ENCODE results near the gene DSC1.
"Not testable (repeated sequence)": the region's sequence is repeated elsewhere in the genome, so short reads cannot be mapped to it uniquely, and the experiment has no call there.

DSC1 gene

GRCh38 chr18:31138709-31139108 lies 23.9 kb downstream of the DSC1 start:
- no peak overlapping the region for H3K27ac ChIP-seq (ENCODE audit: low read depth, low read length)
- H3K9ac ChIP-seq (ENCODE audit: low read depth, low read length), result no peak overlapping the region
- no peaks in the 10 kb centered on the region for H3K36me3 ChIP-seq (ENCODE audit: control insufficient read depth, insufficient read depth, low read length)
- no peaks in the 10 kb centered on the region for H3K9me3 ChIP-seq (ENCODE audit: control insufficient read depth, insufficient read depth, low read length)
- no peaks in the 10 kb centered on the region for H3K27me3 ChIP-seq (ENCODE audit: control insufficient read depth, insufficient read depth, low read length)
- no peaks in the 10 kb centered on the region for H3K4me1 ChIP-seq (ENCODE audit: control insufficient read depth, insufficient read depth, low read length)
- H3K4me3 ChIP-seq (ENCODE audit: low read depth, low read length), result no peak overlapping the region

DNA sequence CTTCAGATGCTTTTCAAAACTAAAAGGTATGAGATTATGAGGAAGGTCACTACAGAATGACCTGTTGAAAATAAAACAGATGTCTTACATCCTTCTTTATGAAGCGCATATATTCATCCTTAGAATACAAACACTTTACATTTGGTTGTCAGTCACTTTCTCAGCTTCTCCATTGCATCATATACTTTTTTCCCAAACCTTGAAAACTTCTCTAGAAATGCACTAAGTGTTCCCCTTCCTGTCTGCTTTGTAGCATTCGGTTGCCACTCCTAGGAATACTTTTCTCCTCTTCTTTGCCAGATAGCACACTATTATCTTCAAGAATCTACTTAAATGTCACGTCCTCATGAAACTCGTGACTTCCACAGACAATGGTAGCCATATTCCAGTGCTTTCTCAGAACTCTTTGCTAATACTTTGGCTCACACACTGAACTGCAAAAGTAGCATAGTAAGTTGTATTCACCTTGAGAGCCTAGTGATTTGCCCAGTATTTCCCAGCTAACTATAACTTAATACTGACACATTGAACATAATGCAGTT lies 27.6 kb downstream of the DSC1 start:
- Histone ChIP-seq H3K9ac (ENCODE audit: low read depth, low read length) (no peak overlapping the region), H3K36me3 (ENCODE audit: control insufficient read depth, insufficient read depth, low read length) (no peaks in the 10 kb centered on the region), H3K9me3 (ENCODE audit: control insufficient read depth, insufficient read depth, low read length) (no peaks in the 10 kb centered on the region), H3K4me1 (ENCODE audit: control insufficient read depth, insufficient read depth, low read length) (no peaks in the 10 kb centered on the region), H3K27ac (ENCODE audit: low read depth, low read length) (no peak overlapping the region), H3K27me3 (ENCODE audit: control insufficient read depth, insufficient read depth, low read length) (no peaks in the 10 kb centered on the region), H3K4me3 (ENCODE audit: low read depth, low read length) (no peak overlapping the region)

- no peaks in the 10 kb centered on the region for H3K27me3 ChIP-seq (ENCODE audit: control insufficient read depth, insufficient read depth, low read length)
- no peaks in the 10 kb centered on the region for H3K9me3 ChIP-seq (ENCODE audit: control insufficient read depth, insufficient read depth, low read length)
- no peak overlapping the region for H3K27ac ChIP-seq (ENCODE audit: low read depth, low read length)
- no peaks in the 10 kb centered on the region for H3K36me3 ChIP-seq (ENCODE audit: control insufficient read depth, insufficient read depth, low read length)
- H3K9ac ChIP-seq (ENCODE audit: low read depth, low read length), result no peak overlapping the region
- H3K4me1 ChIP-seq (ENCODE audit: control insufficient read depth, insufficient read depth, low read length), result no peaks in the 10 kb centered on the region
- H3K4me3 ChIP-seq (ENCODE audit: low read depth, low read length), result no peak overlapping the region
Measured at GRCh38 chr18:31129398-31130115, 33.1 kb downstream of the DSC1 start.

DNA sequence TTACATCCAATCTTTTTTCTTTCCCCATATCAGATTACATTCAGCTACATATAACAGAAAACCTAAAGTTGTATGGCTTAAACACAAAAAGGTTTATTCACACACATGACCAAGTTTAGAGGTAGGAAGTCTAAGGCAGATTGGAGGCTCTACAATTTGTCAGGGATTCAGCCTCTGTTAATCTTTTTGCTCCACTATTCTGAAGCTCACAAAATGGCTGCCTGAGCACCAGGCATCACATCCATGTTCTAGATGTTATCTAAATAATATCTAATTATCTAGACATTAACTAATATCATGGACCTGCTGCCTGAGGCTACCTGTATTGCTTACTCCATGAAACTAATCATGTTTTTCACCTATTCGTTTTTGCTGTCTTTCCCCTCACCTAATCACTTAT lies 36.8 kb downstream of the DSC1 start:
- Histone ChIP-seq H3K36me3 (ENCODE audit: control insufficient read depth, insufficient read depth, low read length) (no peaks in the 10 kb centered on the region), H3K4me3 (ENCODE audit: low read depth, low read length) (no peak overlapping the region), H3K27ac (ENCODE audit: low read depth, low read length) (no peak overlapping the region), H3K4me1 (ENCODE audit: control insufficient read depth, insufficient read depth, low read length) (no peaks in the 10 kb centered on the region), H3K27me3 (ENCODE audit: control insufficient read depth, insufficient read depth, low read length) (no peaks in the 10 kb centered on the region), H3K9ac (ENCODE audit: low read depth, low read length) (no peak overlapping the region), H3K9me3 (ENCODE audit: control insufficient read depth, insufficient read depth, low read length) (no peaks in the 10 kb centered on the region)

DNA sequence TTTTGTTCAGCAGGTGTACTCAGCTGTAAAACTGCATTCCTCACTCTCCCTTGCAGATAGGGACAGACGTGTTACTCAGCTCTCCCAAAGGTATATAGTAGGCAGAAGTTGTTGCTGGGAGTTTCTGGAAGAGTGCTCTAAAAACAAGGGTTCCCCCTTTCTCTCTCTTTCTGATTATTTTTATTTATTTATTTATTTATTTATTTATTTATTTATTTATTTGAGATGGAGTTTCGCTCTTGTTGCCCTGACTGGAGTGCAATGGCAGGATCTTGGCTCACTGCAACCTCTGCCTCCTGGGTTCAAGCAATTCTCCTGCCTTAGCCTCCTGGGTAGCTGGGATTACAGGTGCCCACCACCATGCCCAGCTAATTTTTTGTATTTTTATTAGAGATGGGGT lies 39.5 kb downstream of the DSC1 start:
- not testable (repeated sequence) for H3K27me3 ChIP-seq (ENCODE audit: control insufficient read depth, insufficient read depth, low read length); H3K27ac ChIP-seq (ENCODE audit: low read depth, low read length); H3K9ac ChIP-seq (ENCODE audit: low read depth, low read length); H3K9me3 ChIP-seq (ENCODE audit: control insufficient read depth, insufficient read depth, low read length); H3K36me3 ChIP-seq (ENCODE audit: control insufficient read depth, insufficient read depth, low read length); H3K4me3 ChIP-seq (ENCODE audit: low read depth, low read length)
- H3K4me1 ChIP-seq (ENCODE audit: control insufficient read depth, insufficient read depth, low read length), result peaks cover 10% of the 10 kb centered on the region

DNA sequence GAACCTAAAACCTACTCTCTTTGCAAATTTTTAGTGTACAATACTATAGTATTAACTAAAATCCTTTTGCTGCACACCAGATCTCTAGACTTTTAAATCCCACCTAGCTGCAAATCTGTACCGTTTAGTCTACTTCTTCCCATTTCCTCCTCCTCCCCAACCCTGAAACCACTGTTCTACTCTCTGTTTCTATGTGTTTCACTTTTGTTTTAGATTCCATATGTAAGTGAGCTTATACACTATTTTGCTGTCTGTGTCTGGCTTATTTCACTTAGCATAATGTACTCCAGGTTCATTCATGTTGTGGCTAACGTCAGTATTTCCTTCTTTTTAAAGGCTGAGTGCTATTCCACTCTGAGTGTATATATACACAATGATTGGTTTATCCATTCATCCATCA lies 42.1 kb downstream of the DSC1 start:
- Histone ChIP-seq H3K27me3 (ENCODE audit: control insufficient read depth, insufficient read depth, low read length) (no peaks in the 10 kb centered on the region), H3K4me1 (ENCODE audit: control insufficient read depth, insufficient read depth, low read length) (peaks cover 10% of the 10 kb centered on the region), H3K36me3 (ENCODE audit: control insufficient read depth, insufficient read depth, low read length) (no peaks in the 10 kb centered on the region), H3K9ac (ENCODE audit: low read depth, low read length) (no peak overlapping the region), H3K9me3 (ENCODE audit: control insufficient read depth, insufficient read depth, low read length) (no peaks in the 10 kb centered on the region), H3K27ac (ENCODE audit: low read depth, low read length) (no peak overlapping the region), H3K4me3 (ENCODE audit: low read depth, low read length) (no peak overlapping the region)

- Histone ChIP-seq H3K36me3 (ENCODE audit: control insufficient read depth, insufficient read depth, low read length) (no peaks in the 10 kb centered on the region), H3K27me3 (ENCODE audit: control insufficient read depth, insufficient read depth, low read length) (no peaks in the 10 kb centered on the region), H3K27ac (ENCODE audit: low read depth, low read length) (no peak overlapping the region), H3K4me1 (ENCODE audit: control insufficient read depth, insufficient read depth, low read length) (peaks cover 10% of the 10 kb centered on the region), H3K9me3 (ENCODE audit: control insufficient read depth, insufficient read depth, low read length) (no peaks in the 10 kb centered on the region), H3K9ac (ENCODE audit: low read depth, low read length) (no peak overlapping the region), H3K4me3 (ENCODE audit: low read depth, low read length) (no peak overlapping the region)
Measured at GRCh38 chr18:31116853-31117595, 45.6 kb downstream of the DSC1 start.

- Histone ChIP-seq H3K27me3 (ENCODE audit: control insufficient read depth, insufficient read depth, low read length) (no peaks in the 10 kb centered on the region), H3K4me3 (ENCODE audit: low read depth, low read length) (no peak overlapping the region), H3K9ac (ENCODE audit: low read depth, low read length) (no peak overlapping the region), H3K9me3 (ENCODE audit: control insufficient read depth, insufficient read depth, low read length) (no peaks in the 10 kb centered on the region), H3K27ac (ENCODE audit: low read depth, low read length) (no peak overlapping the region), H3K36me3 (ENCODE audit: control insufficient read depth, insufficient read depth, low read length) (no peaks in the 10 kb centered on the region), H3K4me1 (ENCODE audit: control insufficient read depth, insufficient read depth, low read length) (no peaks in the 10 kb centered on the region)
Measured at GRCh38 chr18:31112804-31113203, 49.9 kb downstream of the DSC1 start.

DNA sequence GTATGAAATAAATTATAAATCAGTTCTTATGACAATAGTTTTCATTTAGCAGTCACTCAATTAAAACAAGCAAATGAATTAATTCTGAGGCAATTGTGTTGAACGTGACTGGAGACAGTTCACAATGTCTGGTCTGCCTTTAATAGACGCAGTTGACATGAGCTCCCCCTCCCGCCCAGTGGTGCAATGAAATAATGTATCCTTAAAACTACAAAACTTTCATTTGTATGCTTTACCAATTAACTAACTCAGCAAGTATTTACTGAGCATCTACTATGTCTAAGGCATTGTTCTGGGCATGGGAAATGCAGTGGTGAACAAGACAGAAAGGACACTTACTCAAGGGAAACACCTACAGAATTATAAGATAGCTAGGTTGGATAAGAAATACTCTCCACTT lies 56.9 kb downstream of the DSC1 start:
- H3K9me3 ChIP-seq (ENCODE audit: control insufficient read depth, insufficient read depth, low read length), result no peaks in the 10 kb centered on the region
- H3K36me3 ChIP-seq (ENCODE audit: control insufficient read depth, insufficient read depth, low read length), result no peaks in the 10 kb centered on the region
- H3K4me3 ChIP-seq (ENCODE audit: low read depth, low read length), result no peak overlapping the region
- peaks cover 13% of the 10 kb centered on the region; the same call in 1 of the 2 replicates for H3K4me1 ChIP-seq (ENCODE audit: control insufficient read depth, insufficient read depth, low read length)
- no peak overlapping the region for H3K27ac ChIP-seq (ENCODE audit: low read depth, low read length)
- H3K27me3 ChIP-seq (ENCODE audit: control insufficient read depth, insufficient read depth, low read length), result no peaks in the 10 kb centered on the region
- no peak overlapping the region for H3K9ac ChIP-seq (ENCODE audit: low read depth, low read length)

DNA sequence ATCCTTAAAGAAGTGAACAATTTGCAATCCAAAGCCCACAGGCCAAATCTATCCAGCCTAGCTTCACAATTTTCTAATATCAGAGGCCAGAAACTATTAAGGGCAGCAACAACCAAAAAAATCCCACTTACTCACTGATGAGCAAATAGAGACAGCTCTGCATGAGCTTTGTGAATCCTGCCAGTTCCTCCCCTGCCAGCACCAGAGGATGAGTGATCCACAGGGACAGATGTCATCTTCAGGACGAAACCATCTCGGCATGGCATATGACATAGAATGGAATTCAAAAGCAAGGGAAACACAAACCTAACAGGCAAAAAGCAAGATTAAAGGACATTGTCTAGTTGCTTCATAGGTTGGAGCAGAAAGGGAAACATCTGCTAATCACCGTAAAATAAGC lies 58.2 kb downstream of the DSC1 start:
- peaks cover 21% of the 10 kb centered on the region for H3K4me1 ChIP-seq (ENCODE audit: control insufficient read depth, insufficient read depth, low read length)
- no peaks in the 10 kb centered on the region for H3K9me3 ChIP-seq (ENCODE audit: control insufficient read depth, insufficient read depth, low read length)
- no peaks in the 10 kb centered on the region for H3K36me3 ChIP-seq (ENCODE audit: control insufficient read depth, insufficient read depth, low read length)
- no peak overlapping the region for H3K4me3 ChIP-seq (ENCODE audit: low read depth, low read length)
- H3K27ac ChIP-seq (ENCODE audit: low read depth, low read length), result no peak overlapping the region
- H3K27me3 ChIP-seq (ENCODE audit: control insufficient read depth, insufficient read depth, low read length), result no peaks in the 10 kb centered on the region
- no peak overlapping the region for H3K9ac ChIP-seq (ENCODE audit: low read depth, low read length)

GRCh38 chr18:31103423-31103822 lies 59.2 kb downstream of the DSC1 start:
- Histone ChIP-seq H3K4me3 (ENCODE audit: low read depth, low read length) (no peak overlapping the region), H3K9ac (ENCODE audit: low read depth, low read length) (no peak overlapping the region), H3K36me3 (ENCODE audit: control insufficient read depth, insufficient read depth, low read length) (no peaks in the 10 kb centered on the region), H3K27me3 (ENCODE audit: control insufficient read depth, insufficient read depth, low read length) (no peaks in the 10 kb centered on the region), H3K27ac (ENCODE audit: low read depth, low read length) (no peak overlapping the region), H3K4me1 (ENCODE audit: control insufficient read depth, insufficient read depth, low read length) (peaks cover 21% of the 10 kb centered on the region), H3K9me3 (ENCODE audit: control insufficient read depth, insufficient read depth, low read length) (no peaks in the 10 kb centered on the region)
